Epithelial cell of prostate (primary cell): ENCODE data around the gene NREP.
"Not testable (repeated sequence)": the region's sequence is repeated elsewhere in the genome, so short reads cannot be mapped to it uniquely, and the experiment has no call there.

ENCODE experiments used
- DNase-seq: peaks from one replicate; pipeline ENCODE4 v3.0.0-alpha.2; 2011; ENCODE audit warnings: low read depth, low spot score
- H3K27ac ChIP-seq: fragments of 450-650 bp; 2 replicates; pipeline ENCODE4 v1.5.1; 2017; ENCODE audit warnings: mild to moderate bottlenecking

Gene NREP

GRCh38 chr5:111742177-111742994, 14.6 kb downstream of the NREP start:
- H3K27ac ChIP-seq, result no peak overlapping the region
- DNase-seq, result no peak

- no peak for DNase-seq
- H3K27ac ChIP-seq, result no peak overlapping the region
Measured at GRCh38 chr5:111741278-111741677, 15.7 kb downstream of the NREP start.

DNA sequence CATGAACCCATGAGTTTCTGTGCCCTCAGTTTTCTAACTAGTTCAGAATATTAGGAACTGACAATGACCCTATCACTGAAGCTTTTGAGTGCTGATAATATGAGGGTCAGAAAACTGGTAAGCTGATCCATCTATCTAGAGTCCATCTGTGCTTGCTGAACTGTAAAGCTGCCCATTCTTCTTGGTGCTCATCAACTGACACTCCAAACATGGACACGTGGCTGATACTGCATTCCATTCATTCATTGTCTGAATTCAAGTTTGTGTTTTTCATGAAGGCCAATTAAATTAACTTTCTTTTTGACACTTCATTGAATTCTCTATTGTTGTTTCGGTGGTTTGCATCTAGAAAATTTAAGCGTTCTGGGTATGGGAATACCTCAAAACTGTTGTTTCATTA, 17.6 kb downstream of the NREP start:
- DNase-seq, result no peak
- H3K27ac ChIP-seq, result no peak overlapping the region

GRCh38 chr5:111738118-111738517, 18.9 kb downstream of the NREP start:
- H3K27ac ChIP-seq, result no peak overlapping the region
- no peak for DNase-seq

- no peak for DNase-seq
- no peak overlapping the region for H3K27ac ChIP-seq
Measured at GRCh38 chr5:111737716-111738115, 19.3 kb downstream of the NREP start.

GRCh38 chr5:111735583-111736270, 21.3 kb downstream of the NREP start:
- peak; percentile 53 for DNase-seq
- no peak overlapping the region for H3K27ac ChIP-seq

DNA sequence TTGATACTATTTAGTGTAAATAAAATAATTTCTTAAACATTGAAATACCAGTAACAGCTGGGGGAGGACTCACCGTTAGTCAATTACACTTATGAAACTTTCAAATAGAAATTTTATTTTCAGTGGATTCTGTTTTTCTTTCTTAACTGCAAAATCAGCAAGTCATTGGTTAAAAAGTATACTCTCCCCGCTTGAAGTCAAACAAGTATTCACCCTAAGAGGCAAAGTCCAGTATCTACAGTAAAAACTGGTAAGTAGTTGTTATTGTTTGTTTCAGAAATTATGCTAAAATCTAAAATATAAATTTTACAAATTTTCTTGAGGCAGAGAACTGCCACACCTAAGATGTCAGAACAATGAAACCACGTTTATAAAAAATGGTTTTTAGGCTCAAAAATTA, 22.4 kb downstream of the NREP start:
- H3K27ac ChIP-seq, result no peak overlapping the region
- no peak for DNase-seq

GRCh38 chr5:111734013-111734412, 23.0 kb downstream of the NREP start:
- DNase-seq, result no peak
- H3K27ac ChIP-seq, result no peak overlapping the region

DNA sequence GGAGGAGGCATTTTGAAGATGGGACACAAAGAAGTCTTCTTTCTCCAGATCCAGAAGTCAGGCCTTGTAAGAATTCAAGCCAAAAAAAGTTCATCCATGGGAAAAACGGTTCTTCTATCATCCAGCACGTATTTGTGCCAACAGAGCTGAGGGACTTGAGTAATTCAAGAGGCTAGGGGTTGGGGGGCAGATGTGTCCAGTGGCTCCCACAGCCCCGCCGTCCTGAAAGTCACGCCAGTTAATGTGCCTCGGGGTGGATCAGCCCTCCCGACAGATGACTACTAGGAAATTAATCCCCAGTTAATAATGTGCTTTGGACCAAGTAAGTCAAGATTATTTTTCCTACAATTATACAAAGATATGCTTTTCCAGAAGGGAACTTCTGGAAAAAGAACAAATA, 23.4 kb downstream of the NREP start:
- H3K27ac ChIP-seq, result no peak overlapping the region
- no peak for DNase-seq

- DNase-seq, result no peak
- no peak overlapping the region for H3K27ac ChIP-seq
Measured at GRCh38 chr5:111731638-111732037, 25.4 kb downstream of the NREP start.

DNA sequence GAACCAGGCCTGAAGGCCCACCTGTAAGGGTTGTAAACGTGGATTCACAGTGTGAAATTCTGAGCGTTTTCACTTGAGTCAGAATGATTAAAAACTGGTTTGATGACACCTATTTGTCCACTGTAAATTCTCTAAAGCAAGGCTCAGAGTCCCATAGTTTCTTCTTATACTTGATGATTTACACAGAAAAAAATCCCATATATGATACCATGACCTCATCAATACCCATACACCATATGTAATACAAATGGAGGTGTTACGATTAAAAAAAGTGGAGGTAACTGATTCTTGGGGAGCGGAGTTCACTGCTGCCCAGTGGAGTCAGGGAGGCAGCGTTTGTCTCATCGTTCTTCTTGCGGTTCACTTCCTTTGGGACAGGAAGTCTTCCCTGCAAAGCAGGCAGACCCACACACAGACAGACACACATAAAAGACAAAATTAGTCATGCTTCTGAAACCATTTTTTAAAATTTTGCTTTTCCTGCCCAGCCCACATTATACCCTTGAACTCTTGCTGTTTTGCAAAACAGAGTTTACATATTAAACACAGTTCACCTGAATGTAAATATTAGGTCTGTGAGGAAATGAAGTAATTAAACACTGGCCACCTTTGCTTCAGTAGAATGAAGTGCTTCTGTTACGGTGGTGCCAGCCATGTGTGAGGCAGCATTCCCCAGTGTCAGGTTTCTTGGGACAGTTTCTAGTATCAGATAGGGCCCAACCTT, 26.2 kb downstream of the NREP start:
- H3K27ac ChIP-seq, result no peak overlapping the region
- DNase-seq, result no peak

DNA sequence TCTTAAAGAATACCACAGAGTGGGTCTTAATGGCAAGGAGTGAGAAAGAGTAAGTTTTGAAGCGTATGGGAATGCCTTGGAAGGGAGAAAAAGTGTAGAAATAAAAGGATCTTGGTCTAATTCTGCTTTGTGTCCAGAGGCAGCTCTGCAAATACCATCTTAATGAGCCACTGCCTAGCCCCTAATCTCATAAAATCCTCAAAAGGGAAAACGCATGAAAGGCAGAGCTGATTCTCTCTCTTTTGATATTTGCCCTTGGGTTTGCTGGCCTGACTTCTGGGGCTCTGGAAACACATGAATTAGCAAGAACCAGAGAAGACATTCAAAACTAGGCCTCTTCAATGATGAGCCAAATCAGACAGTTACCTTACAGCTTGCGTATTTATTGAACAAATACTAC, 28.1 kb downstream of the NREP start:
- no peak for DNase-seq
- no peak overlapping the region for H3K27ac ChIP-seq

- H3K27ac ChIP-seq, result no peak overlapping the region
- DNase-seq, result no peak
Measured at GRCh38 chr5:111726986-111727385, 30.0 kb downstream of the NREP start.

DNA sequence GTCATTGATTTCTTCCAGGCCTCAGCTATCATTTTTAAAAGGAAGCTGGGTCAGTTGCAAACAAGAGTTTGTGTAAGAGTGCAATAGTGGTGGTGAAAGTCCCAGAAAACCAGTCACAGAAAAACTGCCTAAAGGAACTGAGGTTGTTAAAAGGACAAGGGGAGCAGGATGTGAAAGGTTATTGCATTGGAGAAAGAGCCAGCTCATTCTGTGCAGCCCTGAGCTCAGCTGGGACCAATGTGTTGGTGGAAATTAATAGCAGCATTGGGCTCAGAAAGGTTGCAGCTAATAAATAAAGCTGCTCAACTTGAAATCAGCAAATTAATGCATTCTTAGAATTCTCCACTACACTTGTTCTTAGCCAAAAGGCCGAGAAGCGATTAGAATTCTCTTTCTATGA, 34.9 kb downstream of the NREP start:
- DNase-seq, result no peak
- H3K27ac ChIP-seq, result no peak overlapping the region

GRCh38 chr5:111720333-111720890, 36.6 kb downstream of the NREP start:
- DNase-seq, result no peak
- H3K27ac ChIP-seq, result no peak overlapping the region

DNA sequence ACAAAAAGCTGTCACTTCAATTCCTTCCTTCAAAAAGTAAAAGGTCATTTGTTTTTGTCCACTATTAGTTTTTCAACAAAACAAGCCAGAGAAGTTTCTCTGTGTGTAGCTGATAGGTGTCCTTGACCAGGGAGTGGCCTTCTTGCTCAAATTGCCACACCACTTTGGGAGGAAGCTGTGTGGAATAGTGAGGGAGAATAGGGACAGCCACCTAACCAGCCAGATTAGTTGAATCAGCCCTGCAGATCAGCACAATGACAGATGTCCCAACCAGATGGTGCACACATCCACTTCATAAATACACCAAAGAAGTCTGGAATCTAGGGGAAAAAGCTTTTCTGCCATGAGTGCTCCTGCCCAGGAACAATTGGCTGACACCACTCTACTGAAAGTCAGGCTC, 37.2 kb downstream of the NREP start:
- no peak overlapping the region for H3K27ac ChIP-seq
- DNase-seq, result no peak

DNA sequence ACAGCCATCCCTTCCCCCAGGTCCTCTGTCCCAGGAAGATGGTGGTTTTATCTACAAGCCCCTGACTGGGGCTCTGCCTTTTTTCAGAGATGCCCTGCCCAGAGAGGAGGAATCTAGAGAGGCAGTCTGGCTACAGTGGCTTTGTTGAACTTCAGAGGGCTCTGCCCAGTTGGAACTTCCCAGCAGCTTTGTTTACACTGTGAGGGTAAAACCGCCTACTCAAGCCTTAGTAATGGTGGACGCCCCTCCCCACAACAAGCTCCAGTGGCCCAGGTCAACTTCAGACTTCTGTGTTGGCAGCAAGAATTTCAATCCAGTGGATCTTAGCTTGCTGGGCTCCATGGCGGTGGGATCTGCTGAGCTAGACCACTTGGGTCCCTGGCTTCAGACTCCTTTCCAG, 40.2 kb downstream of the NREP start:
- H3K27ac ChIP-seq, DNase-seq: not testable (repeated sequence)

DNA sequence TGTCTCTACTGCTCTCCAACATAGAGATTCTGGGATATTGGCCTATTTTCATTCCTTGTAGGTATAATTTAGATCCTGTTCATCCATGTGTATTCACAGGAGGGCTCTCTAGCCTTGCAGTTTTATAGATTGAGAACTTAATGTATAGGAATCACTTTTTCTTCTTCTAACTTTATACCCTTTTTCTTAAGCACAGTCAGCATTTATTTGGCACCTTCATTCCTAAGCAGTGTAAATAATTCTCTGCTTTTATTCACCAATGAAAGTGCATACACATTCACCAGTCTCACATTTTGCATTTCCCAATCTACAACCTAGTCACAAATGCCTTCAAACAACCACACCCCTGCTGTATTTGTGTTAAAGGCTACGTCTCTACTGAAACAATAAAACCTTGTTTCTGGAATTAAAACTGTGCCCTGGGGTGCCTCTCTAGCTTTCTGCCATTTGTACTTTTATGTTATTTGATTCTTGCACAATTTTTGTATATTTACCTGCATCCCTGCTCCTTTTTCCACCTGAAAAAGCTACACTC, 49.3 kb downstream of the NREP start:
- DNase-seq, result peak; percentile 6
- no peak overlapping the region for H3K27ac ChIP-seq

DNA sequence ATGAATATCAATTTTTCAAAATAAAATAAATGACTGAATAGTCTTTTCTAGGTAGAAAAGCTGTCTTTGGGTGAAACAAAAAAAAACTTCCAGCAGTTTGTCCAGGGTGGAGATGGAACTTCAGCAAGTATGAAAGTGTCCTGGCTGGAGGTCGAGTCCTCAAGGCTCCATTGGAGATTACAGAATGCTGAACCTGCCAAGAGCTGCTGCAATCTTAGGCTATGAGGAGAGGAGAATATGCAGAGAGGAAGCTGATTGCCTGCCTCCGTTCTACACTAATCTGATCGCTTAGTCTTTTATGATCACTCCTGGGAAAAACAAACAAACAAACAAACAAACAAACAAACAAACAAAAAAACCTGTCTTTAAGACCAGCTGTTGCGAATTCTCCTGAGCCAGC, 50.6 kb downstream of the NREP start:
- no peak for DNase-seq

DNA sequence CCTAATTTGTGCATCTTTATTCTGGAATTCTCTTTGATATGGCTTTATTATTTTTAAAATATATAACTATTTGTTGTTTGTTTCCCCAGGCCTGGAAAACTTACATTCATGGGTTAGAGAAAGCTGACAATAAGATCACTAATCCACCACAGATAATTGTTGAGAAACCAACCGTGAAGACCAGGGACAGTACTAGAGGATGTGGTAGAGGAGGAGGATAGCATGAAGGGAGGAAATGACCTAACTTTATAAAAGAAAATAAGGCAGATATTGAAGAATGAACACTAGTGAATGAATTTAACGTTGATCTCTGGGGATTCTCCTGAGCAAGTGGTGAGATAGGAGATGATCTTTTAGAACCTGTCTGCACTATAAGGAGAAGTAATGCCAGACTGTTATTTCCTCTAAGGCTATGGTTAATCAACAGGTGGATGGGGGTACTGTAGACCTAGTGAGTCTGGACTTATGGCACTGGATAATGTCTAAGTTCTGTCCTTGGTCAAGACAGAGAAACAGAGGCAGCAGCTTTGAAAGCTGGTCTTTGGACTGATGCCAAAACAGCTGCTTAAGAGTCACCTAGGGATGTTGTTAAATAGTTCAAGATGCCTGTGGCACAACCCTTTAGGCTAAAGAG, 52.4 kb downstream of the NREP start:
- DNase-seq, result no peak
- no peak overlapping the region for H3K27ac ChIP-seq

More for the DNA sequence above, 50.6 kb downstream of the NREP start:
- no peak overlapping the region for H3K27ac ChIP-seq
